ENCODE measurements around the gene JPH3. TPM values are rescaled to one million over a fixed set of nuclear protein-coding genes. Genes with fewer than 3 reads are reported as not detected.

The JPH3 gene
- polyA plus RNA-seq, 1 donor from 2014 or later, result 22.2 TPM

DNA sequence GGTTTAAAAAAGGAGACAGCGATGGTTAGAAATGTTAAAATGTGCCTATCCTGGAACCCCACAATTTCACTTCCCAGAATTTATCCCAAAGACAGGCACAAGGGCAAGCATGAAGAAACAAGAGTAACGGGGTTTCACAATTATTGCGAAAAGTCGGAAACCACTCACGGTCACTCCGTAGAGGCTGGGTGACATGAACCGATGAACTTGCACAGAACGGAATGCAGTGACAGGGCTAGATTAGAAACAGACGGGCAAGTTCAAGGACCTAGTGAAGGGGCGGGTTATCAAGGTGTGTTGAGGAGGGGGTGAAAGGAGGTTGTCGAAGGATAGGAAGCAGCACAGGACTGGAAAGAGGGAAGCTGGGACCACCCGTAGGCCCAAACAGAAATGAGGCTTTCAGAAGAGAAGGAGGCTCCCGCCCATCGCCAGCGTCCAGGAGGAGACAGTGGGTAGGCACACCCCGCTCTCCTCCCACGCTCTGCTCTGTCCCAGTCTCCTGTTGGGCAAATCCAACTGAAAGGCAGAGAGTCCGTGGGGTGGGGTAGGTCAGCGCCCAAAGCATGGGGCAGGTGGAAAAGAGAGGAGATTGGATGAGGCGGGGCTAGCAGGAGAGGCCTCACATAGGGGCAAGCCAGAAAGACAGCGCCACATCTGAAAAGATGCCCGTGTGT, 47.4 kb upstream of the JPH3 start (continued):
- TF ChIP-seq, protein P1, sequence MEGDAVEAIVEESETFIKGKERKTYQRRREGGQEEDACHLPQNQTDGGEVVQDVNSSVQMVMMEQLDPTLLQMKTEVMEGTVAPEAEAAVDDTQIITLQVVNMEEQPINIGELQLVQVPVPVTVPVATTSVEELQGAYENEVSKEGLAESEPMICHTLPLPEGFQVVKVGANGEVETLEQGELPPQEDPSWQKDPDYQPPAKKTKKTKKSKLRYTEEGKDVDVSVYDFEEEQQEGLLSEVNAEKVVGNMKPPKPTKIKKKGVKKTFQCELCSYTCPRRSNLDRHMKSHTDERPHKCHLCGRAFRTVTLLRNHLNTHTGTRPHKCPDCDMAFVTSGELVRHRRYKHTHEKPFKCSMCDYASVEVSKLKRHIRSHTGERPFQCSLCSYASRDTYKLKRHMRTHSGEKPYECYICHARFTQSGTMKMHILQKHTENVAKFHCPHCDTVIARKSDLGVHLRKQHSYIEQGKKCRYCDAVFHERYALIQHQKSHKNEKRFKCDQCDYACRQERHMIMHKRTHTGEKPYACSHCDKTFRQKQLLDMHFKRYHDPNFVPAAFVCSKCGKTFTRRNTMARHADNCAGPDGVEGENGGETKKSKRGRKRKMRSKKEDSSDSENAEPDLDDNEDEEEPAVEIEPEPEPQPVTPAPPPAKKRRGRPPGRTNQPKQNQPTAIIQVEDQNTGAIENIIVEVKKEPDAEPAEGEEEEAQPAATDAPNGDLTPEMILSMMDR (IDR thresholded peaks at IDR 0.05; ENCODE audit: poor library complexity, severe bottlenecking), result no peak
- TF ChIP-seq TAF1 (IDR thresholded peaks at IDR 0.05; ENCODE audit: low read depth), result no peak

DNA sequence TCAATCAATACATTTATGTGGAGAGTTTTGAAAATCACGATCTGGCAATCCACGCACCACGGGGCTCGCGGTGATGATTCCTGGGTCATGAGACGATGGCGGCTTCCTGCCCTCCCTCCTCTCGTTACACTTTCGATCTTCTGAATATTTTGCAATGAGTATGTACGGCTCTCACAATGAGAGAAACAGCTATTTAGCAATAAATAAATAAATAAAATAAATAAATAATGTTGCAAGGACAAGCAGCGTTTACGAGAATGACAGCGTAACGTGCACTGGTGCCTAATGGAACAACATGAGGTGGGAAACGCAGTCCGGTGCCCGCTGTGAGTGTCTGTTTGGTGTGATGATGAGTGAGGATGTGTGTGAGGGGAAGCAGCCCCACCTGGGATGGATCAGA, 46.7 kb upstream of the JPH3 start:
- Histone ChIP-seq H2AFZ (ENCODE audit: low read depth, low read length) (no peak overlapping the region), H3F3A (ENCODE audit: insufficient read depth, low read length, poor library complexity, severe bottlenecking) (no peaks in the 10 kb centered on the region), H3K4me2 (ENCODE audit: low read length) (no peak overlapping the region), H3K9ac (ENCODE audit: low read length) (no peak overlapping the region), H3K27ac (ENCODE audit: low read length) (no peak overlapping the region), H3K4me3 (ENCODE audit: low read length) (no peak overlapping the region), H3K36me3 (ENCODE audit: insufficient read depth, low read length) (no peaks in the 10 kb centered on the region), H3K9me3 (ENCODE audit: low read length) (no peaks in the 10 kb centered on the region), H3K27me3 (ENCODE audit: insufficient read depth, low read depth, low read length) (no peaks in the 10 kb centered on the region), H3K79me2 (replicated peaks; ENCODE audit: insufficient read depth, low read length) (no peaks in the 10 kb centered on the region), H4K20me1 (ENCODE audit: insufficient read depth) (no peaks in the 10 kb centered on the region), H3K9me2 (ENCODE audit: insufficient read depth, low read length) (no peaks in the 10 kb centered on the region)
- TF ChIP-seq TAF1 (IDR thresholded peaks at IDR 0.05; ENCODE audit: low read depth), result no peak
- TF ChIP-seq SMC3 (conservative IDR thresholded peaks at IDR 0.05; ENCODE audit: poor library complexity), result no peak
- no peak for TF ChIP-seq POLR2AphosphoS5 (IDR thresholded peaks at IDR 0.05)
- TF ChIP-seq, protein P1 (IDR thresholded peaks at IDR 0.05; ENCODE audit: poor library complexity, severe bottlenecking), result no peak
- no peak for TF ChIP-seq RAD21 (conservative IDR thresholded peaks at IDR 0.05)
- no peak for TF ChIP-seq EZH2 (IDR thresholded peaks at IDR 0.05; ENCODE audit: borderline replicate concordance, insufficient read depth, low read length, poor library complexity, severe bottlenecking)
- TF ChIP-seq, protein P2, sequence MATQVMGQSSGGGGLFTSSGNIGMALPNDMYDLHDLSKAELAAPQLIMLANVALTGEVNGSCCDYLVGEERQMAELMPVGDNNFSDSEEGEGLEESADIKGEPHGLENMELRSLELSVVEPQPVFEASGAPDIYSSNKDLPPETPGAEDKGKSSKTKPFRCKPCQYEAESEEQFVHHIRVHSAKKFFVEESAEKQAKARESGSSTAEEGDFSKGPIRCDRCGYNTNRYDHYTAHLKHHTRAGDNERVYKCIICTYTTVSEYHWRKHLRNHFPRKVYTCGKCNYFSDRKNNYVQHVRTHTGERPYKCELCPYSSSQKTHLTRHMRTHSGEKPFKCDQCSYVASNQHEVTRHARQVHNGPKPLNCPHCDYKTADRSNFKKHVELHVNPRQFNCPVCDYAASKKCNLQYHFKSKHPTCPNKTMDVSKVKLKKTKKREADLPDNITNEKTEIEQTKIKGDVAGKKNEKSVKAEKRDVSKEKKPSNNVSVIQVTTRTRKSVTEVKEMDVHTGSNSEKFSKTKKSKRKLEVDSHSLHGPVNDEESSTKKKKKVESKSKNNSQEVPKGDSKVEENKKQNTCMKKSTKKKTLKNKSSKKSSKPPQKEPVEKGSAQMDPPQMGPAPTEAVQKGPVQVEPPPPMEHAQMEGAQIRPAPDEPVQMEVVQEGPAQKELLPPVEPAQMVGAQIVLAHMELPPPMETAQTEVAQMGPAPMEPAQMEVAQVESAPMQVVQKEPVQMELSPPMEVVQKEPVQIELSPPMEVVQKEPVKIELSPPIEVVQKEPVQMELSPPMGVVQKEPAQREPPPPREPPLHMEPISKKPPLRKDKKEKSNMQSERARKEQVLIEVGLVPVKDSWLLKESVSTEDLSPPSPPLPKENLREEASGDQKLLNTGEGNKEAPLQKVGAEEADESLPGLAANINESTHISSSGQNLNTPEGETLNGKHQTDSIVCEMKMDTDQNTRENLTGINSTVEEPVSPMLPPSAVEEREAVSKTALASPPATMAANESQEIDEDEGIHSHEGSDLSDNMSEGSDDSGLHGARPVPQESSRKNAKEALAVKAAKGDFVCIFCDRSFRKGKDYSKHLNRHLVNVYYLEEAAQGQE (IDR thresholded peaks at IDR 0.05; ENCODE audit: borderline replicate concordance), result no peak
- TF ChIP-seq EP300 (conservative IDR thresholded peaks at IDR 0.05; ENCODE audit: poor library complexity, severe bottlenecking), result no peak
- no peak for TF ChIP-seq MXI1 (conservative IDR thresholded peaks at IDR 0.05; ENCODE audit: poor library complexity, severe bottlenecking)
